GM12891 (cell line): Measurements from ENCODE around the gene MAZ.

Experiments
- DNase-seq: peaks from one replicate; pipeline ENCODE4 v3.0.0; 2011; ENCODE audit warnings: low spot score; ENCODE audit not compliant: insufficient read length
- FAIRE-seq: peaks from 2 replicates; lab custom pipeline; 2011; peaks lifted over from hg19 to GRCh38; lab: Jason Lieb, UNC
- PAX5 ChIP-seq: IDR thresholded peaks from 2 replicates; pipeline ENCODE4 v1.6.1; 2011; ENCODE audit warnings: low read length, moderate library complexity, mild to moderate bottlenecking; ENCODE audit not compliant: insufficient read depth, severe bottlenecking
- POLR2A ChIP-seq: IDR thresholded peaks from 2 replicates; pipeline ENCODE4 v1.6.1; 2011; ENCODE audit warnings: low read depth, low read length, control low read depth
- POLR2AphosphoS5 ChIP-seq: IDR thresholded peaks from 2 replicates; pipeline ENCODE4 v1.6.1; 2011; ENCODE audit warnings: low read depth, low read length, control low read depth
- POU2F2 ChIP-seq: IDR thresholded peaks from 2 replicates; pipeline ENCODE4 v1.6.1; 2011; ENCODE audit warnings: low read depth, mild to moderate bottlenecking, control low read depth, low read length, moderate library complexity
- SPI1 ChIP-seq: IDR thresholded peaks from 2 replicates; pipeline ENCODE4 v1.6.1; 2011; ENCODE audit warnings: low read depth, low read length, control low read depth
- TAF1 ChIP-seq: IDR thresholded peaks from 2 replicates; pipeline ENCODE4 v1.6.1; 2011; ENCODE audit warnings: low read depth, low read length, control low read depth

MAZ gene

GRCh38 chr16:29815793-29816693 is 9.7 kb downstream of the MAZ start, which contains the start of gene PAGR1:
Gene PAGR1 (plus strand): TSS chr16:29816152. CDS start chr16:29816526, 374 bp downstream.
- DNase-seq (peak; percentile 95), FAIRE-seq (peak; percentile 99)
- TF ChIP-seq POU2F2 (no peak; the same call in 1 of the 2 replicates), SPI1 (peak; percentile 66), PAX5 (no peak), POLR2A (peak; percentile 86), TAF1 (peak; percentile 87), POLR2AphosphoS5 (peak; percentile 85)

- DNase-seq: peak; percentile 52
- TF ChIP-seq SPI1 (0 out of 2 replicates have a peak, but pooled peaks have one; percentile 27), POU2F2 (no peak), POLR2A (no peak), PAX5 (no peak), POLR2AphosphoS5 (no peak)
- no peak for FAIRE-seq
Measured at GRCh38 chr16:29816694-29817441, 10.5 kb downstream of the MAZ start.

- no peak for TF ChIP-seq POLR2AphosphoS5
- no peak for TF ChIP-seq SPI1
- TF ChIP-seq TAF1: no peak
- no peak for TF ChIP-seq POLR2A
- TF ChIP-seq PAX5: no peak
- TF ChIP-seq POU2F2: no peak
- FAIRE-seq: no peak
- DNase-seq: no peak
Measured at GRCh38 chr16:29818082-29818481, 11.8 kb downstream of the MAZ start.

GRCh38 chr16:29819506-29819905 is 13.2 kb downstream of the MAZ start:
- TF ChIP-seq TAF1 (no peak), SPI1 (0 out of 2 replicates have a peak, but pooled peaks have one; percentile 19), POU2F2 (no peak)
- DNase-seq (no peak), FAIRE-seq (no peak)

GRCh38 chr16:29820271-29820701 is 14.0 kb downstream of the MAZ start, which contains the start of gene MVP:
Gene MVP (plus strand): TSS chr16:29820462. CDS start chr16:29830550, 10,088 bp downstream.
- peak; percentile 59 for FAIRE-seq
- DNase-seq: peak; percentile 63
- TF ChIP-seq POLR2A: 0 out of 2 replicates have a peak, but pooled peaks have one; percentile 51
- TF ChIP-seq POU2F2: 0 out of 2 replicates have a peak, but pooled peaks have one; percentile 20
- TF ChIP-seq PAX5: no peak
- TF ChIP-seq POLR2AphosphoS5: no peak
- TF ChIP-seq SPI1: peak; percentile 55
- TF ChIP-seq TAF1: no peak

GRCh38 chr16:29820730-29821642 is 14.7 kb downstream of the MAZ start:
- FAIRE-seq: peak; percentile 13
- peak; percentile 55 for DNase-seq
- TF ChIP-seq POU2F2 (no peak), POLR2A (peak; percentile 84), POLR2AphosphoS5 (peak; percentile 67), PAX5 (no peak), TAF1 (peak; percentile 56; the same call in 1 of the 2 replicates)

GRCh38 chr16:29821643-29822115 is 15.3 kb downstream of the MAZ start:
- TF ChIP-seq PAX5: no peak
- TF ChIP-seq POU2F2: no peak
- TF ChIP-seq SPI1: no peak
- no peak for TF ChIP-seq POLR2AphosphoS5
- no peak for TF ChIP-seq TAF1
- TF ChIP-seq POLR2A: no peak
- DNase-seq (no peak), FAIRE-seq (no peak)

- no peak for TF ChIP-seq POU2F2
- FAIRE-seq (no peak), DNase-seq (no peak)
Measured at GRCh38 chr16:29824589-29825144, 18.3 kb downstream of the MAZ start.
